Measurements from ENCODE around the gene INVS.

DNA sequence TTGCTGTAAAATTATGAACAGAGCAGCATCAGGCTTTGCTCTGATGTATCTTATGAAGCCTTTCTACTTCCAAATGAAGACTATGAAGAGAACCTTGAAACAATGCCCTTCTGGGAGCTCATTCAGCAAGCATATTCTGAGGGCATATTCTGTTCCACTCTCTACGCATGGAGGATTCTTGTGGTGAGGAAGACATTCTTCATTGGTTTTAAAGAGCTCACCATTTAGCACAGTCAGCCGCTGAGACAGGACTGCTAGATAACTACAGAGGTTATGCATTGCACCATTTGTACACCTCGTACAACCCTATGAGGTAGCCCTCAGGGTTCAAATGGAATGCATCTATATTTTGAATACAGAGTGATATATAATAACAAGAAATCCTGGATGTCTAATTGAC, 61.0 kb downstream of the INVS start:
- TF ChIP-seq CTCF (conservative IDR thresholded peaks at IDR 0.05; ENCODE audit: low read length) (no peak), EZH2phosphoT487 (IDR thresholded peaks at IDR 0.05; ENCODE audit: borderline replicate concordance, low read depth, low read length) (no peak)

All from OCI-LY7 (cell line).